Upper lobe of left lung (tissue), 6 donors: ENCODE data around the gene CDKAL1. TPM values are rescaled to one million over a fixed set of nuclear protein-coding genes. Genes with fewer than 3 reads are reported as not detected.
"Not testable (repeated sequence)": the region's sequence is repeated elsewhere in the genome, so short reads cannot be mapped to it uniquely, and the experiment has no call there.

ENCODE experiments used
- ATAC-seq, 2 donors: fragments of 200-7000 bp; cut with Tn5 transposase; one replicate each; pipeline ENCODE4 v1.9.1; 2022; ENCODE audit warnings: mild to moderate bottlenecking in 2 of 2, moderate library complexity in 2 of 2; ENCODE audit not compliant: low FRiP score in 2 of 2
- DNase-seq, 2 donors: peaks; one replicate each; pipeline ENCODE4 v3.0.0-alpha.2; 2019 to 2020
- H3K27ac ChIP-seq, 4 donors: fragments of 200-600 bp; sonication (generic); one replicate each; pipeline ENCODE4 v1.5.1; 2016 to 2019
- H3K27me3 ChIP-seq, 4 donors: fragments of 200-600 bp; sonication (generic); one replicate each; pipeline ENCODE4 v1.5.1; 2017 to 2019
- H3K36me3 ChIP-seq, 4 donors: fragments of 200-600 bp; sonication (generic); one replicate each; pipeline ENCODE4 v1.5.1; 2016 to 2019
- H3K4me1 ChIP-seq, 4 donors: fragments of 200-600 bp; sonication (generic); one replicate each; pipeline ENCODE4 v1.5.1; 2018 to 2019
- H3K4me3 ChIP-seq, 4 donors: fragments of 200-600 bp; sonication (generic); one replicate each; pipeline ENCODE4 v1.5.1; 2017 to 2019; ENCODE audit warnings: mild to moderate bottlenecking in 2 of 4, moderate library complexity in 1 of 4
- H3K9me3 ChIP-seq, 4 donors: fragments of 200-600 bp; sonication (generic); one replicate each; pipeline ENCODE4 v1.5.1; 2018 to 2019
- EP300 ChIP-seq, 4 donors: sonication (generic); formaldehyde crosslinking; IDR thresholded peaks; one replicate each; pipeline ENCODE4 v1.5.1; 2017; ENCODE audit warnings: antibody characterized with exemption in 4 of 4, control low read depth in 2 of 4
- POLR2A ChIP-seq, 4 donors: fragments of 450-650 bp; IDR thresholded peaks; one replicate each; pipeline ENCODE4 v1.5.1; 2016 to 2017; ENCODE audit warnings: antibody characterized with exemption in 4 of 4, mild to moderate bottlenecking in 2 of 4
- POLR2AphosphoS5 ChIP-seq, 2 donors: sonication (generic); formaldehyde crosslinking; IDR thresholded peaks; one replicate each; pipeline ENCODE4 v1.5.1; 2017; ENCODE audit warnings: antibody characterized with exemption in 2 of 2
- WGBS, 2 donors: methylation state at CpG; one replicate each; pipeline ENCODE4 v1.1.5; 2017 to 2018; 5-methylcytosine and 5-hydroxymethylcytosine counted together
- total RNA-seq, 6 donors: library from RNA; depleted of rRNA in 4 of 6; stranded (reverse); fragments of >200 nt in 4 of 6; gene quantifications; one replicate each; pipeline versions ENCODE4 v1.1.0 to v1.2.1, GENCODE V29; 2016 to 2021
- TF ChIP-seq, protein P1 (sequence below), 6 experiments: fragments of 450-650 bp in 4 of 6; fragments of 200-600 bp in 2 of 6; sonication (generic) in 2 of 6; IDR thresholded peaks; one replicate each; pipeline ENCODE4 v1.5.1; 2016 to 2019; ENCODE audit warnings: antibody characterized with exemption in 6 of 6
- donor health status: DM: no; HTN: no; CAD: no; lungs with moderate emphysema.
- donor health status: DM: no; HTN: yes; CAD: no; lungs with severe emphysema.

Gene CDKAL1
- total RNA-seq, 6 donors from 2014 or later, result 9.4 to 22.6 (median 13.8) TPM

DNA sequence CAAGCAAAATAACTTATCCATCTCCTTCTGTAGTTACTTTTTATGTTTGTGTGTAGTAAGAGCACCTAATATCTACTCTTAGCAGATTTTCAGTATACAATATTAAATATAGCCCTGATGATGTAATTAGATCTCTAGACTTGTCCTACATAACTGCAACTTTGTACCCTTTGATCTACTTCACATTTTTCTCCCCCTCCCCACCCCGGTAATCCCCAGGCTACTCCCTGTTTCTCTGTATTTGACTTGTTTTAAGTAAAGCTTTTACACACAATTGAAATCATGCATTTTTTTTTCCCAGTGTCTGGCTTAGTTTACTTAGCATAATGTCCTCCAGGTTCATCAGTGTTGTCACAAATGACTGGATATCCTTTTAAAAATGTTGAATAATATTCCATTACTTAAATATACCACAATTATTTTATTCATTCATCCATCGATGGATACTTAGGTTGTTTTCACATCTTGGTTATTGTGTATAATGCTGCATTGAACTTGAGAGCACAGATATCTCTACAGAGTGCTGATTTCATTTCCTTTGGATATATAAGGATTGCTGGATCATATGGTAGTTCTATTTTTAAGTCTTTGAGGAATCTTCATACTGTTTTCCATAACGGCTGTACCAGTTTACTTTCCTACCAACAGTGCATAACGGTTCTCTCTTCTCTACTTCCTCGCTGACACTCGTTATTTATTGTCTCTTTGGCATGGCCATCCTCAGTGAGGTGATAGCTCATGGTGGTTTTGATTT is 212.7 kb downstream of the CDKAL1 start:
- ATAC-seq (no peak), DNase-seq (no peak)
- Histone ChIP-seq H3K36me3 (no peaks in the 10 kb centered on the region), H3K27ac (no peak overlapping the region), H3K4me3 (no peak overlapping the region), H3K9me3 (no peaks in the 10 kb centered on the region), H3K4me1 (peaks cover 0 to 5% (median 0%) of the 10 kb centered on the region in 4 donors), H3K27me3 (no peaks in the 10 kb centered on the region)
- TF ChIP-seq POLR2A (IDR thresholded peaks at IDR 0.05) (no peak), EP300 (IDR thresholded peaks at IDR 0.05) (no peak), POLR2AphosphoS5 (IDR thresholded peaks at IDR 0.05) (no peak)
- TF ChIP-seq, protein P1, sequence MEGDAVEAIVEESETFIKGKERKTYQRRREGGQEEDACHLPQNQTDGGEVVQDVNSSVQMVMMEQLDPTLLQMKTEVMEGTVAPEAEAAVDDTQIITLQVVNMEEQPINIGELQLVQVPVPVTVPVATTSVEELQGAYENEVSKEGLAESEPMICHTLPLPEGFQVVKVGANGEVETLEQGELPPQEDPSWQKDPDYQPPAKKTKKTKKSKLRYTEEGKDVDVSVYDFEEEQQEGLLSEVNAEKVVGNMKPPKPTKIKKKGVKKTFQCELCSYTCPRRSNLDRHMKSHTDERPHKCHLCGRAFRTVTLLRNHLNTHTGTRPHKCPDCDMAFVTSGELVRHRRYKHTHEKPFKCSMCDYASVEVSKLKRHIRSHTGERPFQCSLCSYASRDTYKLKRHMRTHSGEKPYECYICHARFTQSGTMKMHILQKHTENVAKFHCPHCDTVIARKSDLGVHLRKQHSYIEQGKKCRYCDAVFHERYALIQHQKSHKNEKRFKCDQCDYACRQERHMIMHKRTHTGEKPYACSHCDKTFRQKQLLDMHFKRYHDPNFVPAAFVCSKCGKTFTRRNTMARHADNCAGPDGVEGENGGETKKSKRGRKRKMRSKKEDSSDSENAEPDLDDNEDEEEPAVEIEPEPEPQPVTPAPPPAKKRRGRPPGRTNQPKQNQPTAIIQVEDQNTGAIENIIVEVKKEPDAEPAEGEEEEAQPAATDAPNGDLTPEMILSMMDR (IDR thresholded peaks at IDR 0.05), result no peak
- WGBS, 2 donors, result 86% methylated on average over 6 of the region's 6 CpGs

DNA sequence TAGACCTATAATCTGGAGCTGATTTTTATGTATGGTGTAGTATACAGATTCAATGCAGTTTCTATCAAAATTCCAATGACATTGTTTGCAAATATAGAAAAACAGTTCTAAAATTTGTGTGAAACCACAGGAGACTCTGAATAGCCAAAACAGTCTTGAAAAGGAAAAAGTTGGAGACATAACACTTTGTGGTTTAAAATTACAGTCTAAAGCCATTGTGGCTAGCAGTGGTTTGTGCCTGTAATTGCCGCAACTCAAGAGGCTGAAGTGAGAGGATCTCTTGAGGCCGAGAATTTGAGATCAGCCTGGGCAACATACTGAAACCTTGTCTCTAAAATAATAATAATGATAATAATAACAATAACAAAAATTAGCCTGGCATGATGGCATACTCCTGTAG is 213.7 kb downstream of the CDKAL1 start:
- TF ChIP-seq, protein P1 (IDR thresholded peaks at IDR 0.05), result no peak
- TF ChIP-seq EP300 (IDR thresholded peaks at IDR 0.05), result no peak
- no peak for TF ChIP-seq POLR2A (IDR thresholded peaks at IDR 0.05)
- no peak for TF ChIP-seq POLR2AphosphoS5 (IDR thresholded peaks at IDR 0.05)
- 96 to 98% methylated on average over 2 of the region's 2 CpGs for WGBS, 2 donors

DNA sequence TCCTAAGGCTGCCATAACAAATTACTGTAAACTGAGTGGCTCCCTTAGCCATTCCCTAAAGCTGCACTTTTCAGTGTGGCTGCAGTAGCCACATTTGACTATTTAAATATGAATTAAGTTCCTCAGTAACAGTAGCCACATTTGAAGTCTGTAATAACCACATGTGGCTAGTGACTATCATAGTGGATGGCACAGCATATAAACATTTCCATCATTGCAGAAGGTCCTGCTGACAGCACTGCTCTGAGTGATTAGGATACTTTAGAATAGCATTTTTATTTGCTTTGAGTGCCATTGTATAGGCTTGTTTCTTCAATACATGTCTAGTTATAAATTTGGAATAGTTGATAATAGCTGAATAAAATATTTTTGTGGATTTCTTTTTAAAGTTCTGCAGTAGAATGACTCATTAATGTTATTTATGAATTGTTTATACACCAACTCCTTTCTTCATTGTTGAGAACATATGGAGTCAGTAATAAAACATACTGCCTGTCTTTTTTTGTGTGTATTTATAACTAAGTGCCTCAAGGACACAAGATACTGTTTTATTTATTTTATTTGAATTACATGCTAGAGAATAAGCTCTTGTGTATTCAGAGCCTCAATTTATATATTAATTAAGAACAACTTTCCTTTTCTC is 217.2 kb downstream of the CDKAL1 start:
- H3K27ac ChIP-seq, result no peak overlapping the region
- no peaks in the 10 kb centered on the region for H3K27me3 ChIP-seq
- TF ChIP-seq POLR2A (IDR thresholded peaks at IDR 0.05), result no peak
- TF ChIP-seq, protein P1 (IDR thresholded peaks at IDR 0.05), result no peak
- no peak for TF ChIP-seq EP300 (IDR thresholded peaks at IDR 0.05)
- no peak for TF ChIP-seq POLR2AphosphoS5 (IDR thresholded peaks at IDR 0.05)
- no peak for ATAC-seq
- no peak for DNase-seq
- peaks cover 0 to 5% (median 0%) of the 10 kb centered on the region in 4 donors for H3K4me1 ChIP-seq
- no peak overlapping the region for H3K4me3 ChIP-seq
- no peaks in the 10 kb centered on the region for H3K9me3 ChIP-seq
- H3K36me3 ChIP-seq, result no peaks in the 10 kb centered on the region

More for the DNA sequence above, 213.7 kb downstream of the CDKAL1 start:
- no peak overlapping the region for H3K27ac ChIP-seq
- peaks cover 0 to 5% (median 0%) of the 10 kb centered on the region in 4 donors for H3K4me1 ChIP-seq
- DNase-seq (no peak), ATAC-seq (no peak)
- no peaks in the 10 kb centered on the region for H3K27me3 ChIP-seq
- no peaks in the 10 kb centered on the region for H3K36me3 ChIP-seq
- H3K4me3 ChIP-seq, result no peak overlapping the region
- no peaks in the 10 kb centered on the region for H3K9me3 ChIP-seq

DNA sequence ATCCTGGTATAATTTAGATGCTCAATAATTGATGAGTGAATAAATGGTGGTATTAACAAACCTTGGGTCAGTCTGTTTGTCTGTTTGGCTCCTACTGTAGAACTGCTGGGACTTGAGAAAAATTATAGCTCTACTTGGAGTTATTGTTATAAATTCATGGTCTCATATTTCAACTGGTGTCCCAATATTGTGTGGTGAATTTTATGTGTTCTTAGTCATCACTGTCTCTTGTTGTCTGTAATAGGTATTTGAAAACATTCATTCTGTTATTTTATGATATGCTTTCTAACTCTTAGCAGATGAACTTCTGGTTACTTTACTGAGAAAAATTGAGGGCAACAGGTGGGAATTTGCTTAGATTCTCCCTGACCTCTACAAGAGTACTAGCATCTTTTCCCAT is 221.4 kb downstream of the CDKAL1 start:
- Histone ChIP-seq H3K36me3 (no peaks in the 10 kb centered on the region), H3K9me3 (no peaks in the 10 kb centered on the region), H3K27ac (no peak overlapping the region), H3K4me3 (no peak overlapping the region), H3K27me3 (no peaks in the 10 kb centered on the region), H3K4me1 (peaks cover 0 to 5% (median 0%) of the 10 kb centered on the region in 4 donors)
- no peak for ATAC-seq
- DNase-seq, result no peak
- TF ChIP-seq POLR2AphosphoS5 (IDR thresholded peaks at IDR 0.05) (no peak), POLR2A (IDR thresholded peaks at IDR 0.05) (no peak), EP300 (IDR thresholded peaks at IDR 0.05) (no peak)
- TF ChIP-seq, protein P1 (IDR thresholded peaks at IDR 0.05), result no peak

DNA sequence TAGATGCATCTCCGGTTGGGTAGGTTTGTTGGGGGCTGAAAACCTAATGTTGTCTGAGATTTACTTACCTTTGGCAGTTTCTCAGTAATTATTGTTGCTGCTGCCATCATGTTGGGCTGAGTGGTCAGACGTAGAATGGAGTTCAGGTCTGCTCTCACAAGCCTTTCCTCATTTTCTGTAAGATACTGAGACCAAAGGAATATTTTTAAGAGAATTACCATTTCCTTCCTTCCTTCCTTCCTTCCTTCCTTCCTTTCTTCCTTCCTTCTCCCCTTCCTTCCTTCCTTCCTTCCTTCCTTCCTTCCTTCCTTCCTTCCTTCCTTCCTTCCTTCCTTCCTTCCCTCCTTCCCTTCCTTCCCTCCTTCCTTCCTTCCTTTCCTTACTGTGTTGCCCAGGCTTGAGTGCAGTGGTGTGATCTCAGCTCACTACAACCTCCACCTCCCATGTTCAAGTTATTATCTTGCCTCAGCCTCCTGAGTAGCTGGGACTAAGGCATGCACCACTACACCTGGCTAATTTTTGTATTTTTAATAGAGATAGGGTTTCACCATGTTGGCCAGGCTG is 222.4 kb downstream of the CDKAL1 start:
- not testable (repeated sequence) for H3K27me3 ChIP-seq, H3K9me3 ChIP-seq, H3K27ac ChIP-seq, H3K36me3 ChIP-seq, H3K4me3 ChIP-seq, ATAC-seq, H3K4me1 ChIP-seq, DNase-seq
- 91 to 98% methylated on average over 2 of the region's 2 CpGs for WGBS, 2 donors
